Measurements from ENCODE around the gene FOXJ2. TPM values are rescaled to one million over a fixed set of nuclear protein-coding genes. Genes with fewer than 3 reads are reported as not detected.
A peak's percentile ranks its signal among the peaks of the same experiment; 100 is the strongest.

Gene FOXJ2
- total and polyA plus RNA-seq, 10 of the 15 experiments (the other 5 are each of a cell fraction or from before 2014, with no cell fraction given), result 1.4 to 9.3 (median 4.8) TPM

- peak; percentile 82 for TF ChIP-seq POLR2AphosphoS5 (IDR thresholded peaks at IDR 0.05; ENCODE audit: low read length)
- peak; percentile 82 for TF ChIP-seq ATF7 (IDR thresholded peaks at IDR 0.05; ENCODE audit: low read depth)
- TF ChIP-seq ZNF687 (IDR thresholded peaks at IDR 0.05), result peak; percentile 81
- TF ChIP-seq POU2F2 (IDR thresholded peaks at IDR 0.05; ENCODE audit: borderline replicate concordance, low read depth, low read length), result peak; percentile 47; the same call in 1 of the 3 replicates
- TF ChIP-seq SKIL (IDR thresholded peaks at IDR 0.05; ENCODE audit: low read depth, poor library complexity, severe bottlenecking), result peak; percentile 9
- TF ChIP-seq RAD51 (IDR thresholded peaks at IDR 0.05), result peak; percentile 10; the same call in 1 of the 2 replicates
- TF ChIP-seq RCOR1 (conservative IDR thresholded peaks at IDR 0.05; ENCODE audit: low read depth, low read length), result 0 out of 2 replicates have a peak, but pooled peaks have one; percentile 22
- TF ChIP-seq GABPA (IDR thresholded peaks at IDR 0.05; ENCODE audit: low read depth), result peak; percentile 84
- TF ChIP-seq CBFB (IDR thresholded peaks at IDR 0.05; ENCODE audit: low read depth), result no peak
Measured at GRCh38 chr12:8026291-8026900, 6.1 kb upstream of the FOXJ2 start (continued).
